ENCODE results near the gene TMEM151B. TPM values are rescaled to one million over a fixed set of nuclear protein-coding genes. Genes with fewer than 3 reads are reported as not detected.

Gene TMEM151B
- 0.06 TPM in 1 of 2 replicates, not detected in the other for total RNA-seq

DNA sequence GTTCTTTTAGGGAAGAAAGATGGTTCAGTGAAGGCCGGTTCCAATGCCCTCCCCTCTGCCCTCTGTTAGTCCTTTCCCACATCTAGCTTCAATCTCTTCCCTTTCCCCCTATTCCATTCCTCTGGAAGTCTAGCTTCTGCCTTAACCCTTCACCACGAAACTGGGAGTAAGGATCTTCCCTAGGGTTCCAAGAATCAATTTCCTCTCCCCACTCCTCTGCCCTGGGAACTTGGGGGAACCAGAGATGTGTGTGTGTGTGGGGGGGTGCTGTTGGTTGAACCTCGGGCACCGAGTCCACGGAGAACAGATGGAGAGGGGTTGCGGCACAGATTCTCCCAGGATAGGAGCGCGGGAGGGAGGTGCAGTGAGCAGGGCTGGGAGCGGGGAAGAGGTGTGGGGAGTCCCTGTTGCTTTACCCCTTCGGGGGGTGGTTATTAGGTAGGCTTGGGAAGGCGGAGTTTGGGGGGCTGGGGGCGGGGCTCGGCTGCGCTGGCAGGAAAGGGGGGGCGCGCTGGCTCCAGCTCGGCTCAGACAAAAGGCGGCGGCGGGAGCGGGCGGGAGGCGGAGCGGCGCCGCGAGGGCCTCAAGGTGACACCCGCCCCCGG lies at the start of gene TMEM151B:
TSS of gene TMEM151B (plus strand) at position 530 of the 605 bp plus-strand sequence. CDS start 293 bp downstream, outside the sequence.

DNA sequence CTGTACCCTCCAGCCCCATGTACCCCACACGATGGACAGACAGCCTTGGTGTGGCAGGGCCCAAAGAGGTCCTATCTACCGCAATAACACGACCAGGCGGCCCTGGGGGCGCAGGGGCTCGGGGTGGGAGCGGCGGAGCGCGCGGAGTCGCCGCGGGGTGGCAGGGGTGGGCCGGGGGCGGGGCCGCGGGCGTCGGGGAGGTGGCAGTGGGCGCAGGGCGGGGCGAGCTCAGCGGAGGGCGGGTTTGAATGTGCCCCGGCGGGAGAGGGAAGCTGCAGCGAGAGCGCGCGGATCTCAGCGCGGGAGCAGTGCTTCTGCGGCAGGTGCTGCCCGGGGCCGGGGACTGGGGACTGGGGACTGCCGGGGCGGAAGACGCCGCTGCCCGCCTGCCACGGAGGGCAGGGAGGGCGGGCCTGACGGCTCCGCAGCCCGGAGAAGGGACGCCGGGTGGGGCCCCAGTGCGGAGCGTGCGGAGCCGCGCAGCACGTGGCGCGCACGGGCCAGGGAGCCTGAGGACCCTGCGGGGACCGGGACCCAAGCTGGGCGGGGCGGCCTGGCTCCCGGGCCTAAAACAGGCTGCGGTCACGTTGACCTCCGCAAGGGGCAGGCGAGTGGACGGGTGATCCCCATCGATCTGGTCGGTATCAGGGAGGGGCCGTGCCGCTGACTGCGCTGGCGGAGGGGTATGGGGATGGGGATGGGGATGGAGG lies 46.8 kb upstream of the TMEM151B start, which contains the start of gene SLC29A1:
TSS of gene SLC29A1 (plus strand) at position 277 of the 710 bp plus-strand sequence. CDS start 3,719 bp downstream, outside the sequence.

DNA sequence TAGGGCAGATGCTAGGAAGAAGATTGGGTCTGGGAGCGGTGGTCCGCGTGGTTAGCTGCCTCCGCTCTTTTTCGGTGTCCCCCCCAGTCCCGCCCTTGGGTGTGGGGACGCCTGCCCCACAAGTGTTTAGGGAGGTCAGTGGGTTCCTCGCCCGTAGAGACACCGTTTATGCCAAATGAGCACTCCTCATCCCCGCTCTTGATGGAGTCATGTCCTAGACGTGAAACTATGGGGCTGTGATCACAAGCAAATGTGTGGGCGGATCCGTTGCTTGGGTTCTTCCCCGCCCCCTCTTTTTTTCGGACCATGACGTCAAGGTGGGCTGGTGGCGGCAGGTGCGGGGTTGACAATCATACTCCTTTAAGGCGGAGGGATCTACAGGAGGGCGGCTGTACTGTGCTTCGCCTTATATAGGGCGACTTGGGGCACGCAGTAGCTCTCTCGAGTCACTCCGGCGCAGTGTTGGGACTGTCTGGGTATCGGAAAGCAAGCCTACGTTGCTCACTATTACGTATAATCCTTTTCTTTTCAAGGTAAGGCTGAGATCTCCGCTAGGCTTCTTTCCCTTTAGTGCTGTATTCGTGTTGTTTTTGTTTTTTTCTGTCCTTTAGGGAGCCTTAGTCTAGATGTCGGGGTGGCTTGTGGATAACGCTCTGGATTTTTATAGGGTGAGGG lies 23.4 kb upstream of the TMEM151B start, which contains the start of gene HSP90AB1:
TSS of gene HSP90AB1 (plus strand) at position 439 of the 675 bp plus-strand sequence. CDS start 1,529 bp downstream, outside the sequence.

DNA sequence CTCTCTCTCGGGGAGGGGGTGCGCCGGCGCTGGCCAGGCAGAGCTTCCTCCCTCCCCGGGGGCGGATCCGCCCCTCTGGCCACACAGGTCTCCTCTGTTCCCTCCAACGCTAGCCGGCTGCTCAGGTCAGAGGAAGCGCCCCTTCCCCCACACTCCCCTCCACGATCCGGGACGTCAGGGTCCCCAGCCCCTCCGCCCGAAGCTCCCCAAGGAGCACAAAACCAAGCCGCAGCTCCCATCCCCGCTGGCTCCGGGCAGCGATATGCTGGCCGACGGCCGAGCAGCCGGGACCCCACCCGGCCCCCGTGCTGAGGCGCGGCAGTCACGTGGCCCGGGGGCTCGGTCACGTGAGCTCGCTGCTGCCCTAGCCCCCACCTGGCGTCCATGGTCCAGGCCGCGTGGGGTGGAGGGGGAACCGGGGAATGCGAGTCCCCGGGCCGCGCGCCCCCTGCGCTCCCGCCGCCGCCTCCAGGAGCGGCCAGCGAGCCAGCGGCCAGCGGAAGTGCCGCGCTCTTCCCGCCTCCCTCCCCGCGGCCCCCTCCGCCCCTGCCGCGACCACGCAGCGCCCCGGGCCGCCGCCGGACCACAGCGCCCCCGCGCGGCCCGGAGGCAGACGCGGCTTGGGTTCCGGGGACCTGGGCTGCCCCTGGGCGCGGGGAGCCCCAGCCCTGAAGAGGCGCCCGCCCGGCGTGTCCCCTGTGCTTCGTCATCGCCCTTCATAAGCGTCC lies 13.1 kb upstream of the TMEM151B start, which contains the start of gene SLC35B2:
TSS of gene SLC35B2 (minus strand) at position 504 of the 728 bp plus-strand sequence. CDS start at position 386, 118 bp downstream.

DNA sequence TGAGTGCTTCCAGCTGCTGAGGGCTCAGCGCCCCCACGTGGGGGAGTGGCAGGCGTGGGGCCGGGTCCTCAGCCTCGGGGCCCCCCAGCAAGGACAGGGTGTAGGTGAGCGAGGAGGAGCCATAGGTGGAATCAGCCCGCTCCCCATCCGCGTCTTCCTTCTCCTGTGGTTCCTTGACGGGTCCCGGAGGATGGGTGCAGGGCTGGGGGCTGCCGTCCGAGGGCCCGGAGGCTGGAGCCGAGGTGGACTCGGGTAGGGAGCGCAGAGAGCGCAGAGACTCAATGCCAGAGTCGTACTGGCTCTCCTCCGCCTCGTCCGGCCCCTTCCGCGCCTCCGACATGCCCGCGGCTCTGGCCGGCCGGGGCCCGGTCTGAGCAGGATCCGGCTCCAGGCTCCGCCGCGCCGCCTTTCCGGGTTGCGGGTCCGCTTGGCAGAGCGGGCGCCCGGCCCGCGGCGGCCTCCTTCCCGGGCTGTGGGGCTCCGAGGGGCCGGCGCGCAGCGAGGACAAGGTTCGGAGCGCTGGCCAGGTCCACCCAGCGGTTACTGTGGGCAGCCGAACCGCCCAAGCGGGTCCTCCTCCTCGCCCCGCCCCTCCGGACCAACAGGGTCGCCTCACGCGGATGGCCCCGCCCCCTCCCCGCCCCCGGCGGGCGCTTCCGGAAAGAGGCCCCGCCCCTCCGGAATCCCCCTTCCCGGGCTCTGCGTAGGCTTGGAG lies 5.1 kb upstream of the TMEM151B start, which contains the start of gene NFKBIE:
TSS of gene NFKBIE (minus strand) at position 545 of the 715 bp plus-strand sequence. CDS start at position 340, 205 bp downstream.

DNA sequence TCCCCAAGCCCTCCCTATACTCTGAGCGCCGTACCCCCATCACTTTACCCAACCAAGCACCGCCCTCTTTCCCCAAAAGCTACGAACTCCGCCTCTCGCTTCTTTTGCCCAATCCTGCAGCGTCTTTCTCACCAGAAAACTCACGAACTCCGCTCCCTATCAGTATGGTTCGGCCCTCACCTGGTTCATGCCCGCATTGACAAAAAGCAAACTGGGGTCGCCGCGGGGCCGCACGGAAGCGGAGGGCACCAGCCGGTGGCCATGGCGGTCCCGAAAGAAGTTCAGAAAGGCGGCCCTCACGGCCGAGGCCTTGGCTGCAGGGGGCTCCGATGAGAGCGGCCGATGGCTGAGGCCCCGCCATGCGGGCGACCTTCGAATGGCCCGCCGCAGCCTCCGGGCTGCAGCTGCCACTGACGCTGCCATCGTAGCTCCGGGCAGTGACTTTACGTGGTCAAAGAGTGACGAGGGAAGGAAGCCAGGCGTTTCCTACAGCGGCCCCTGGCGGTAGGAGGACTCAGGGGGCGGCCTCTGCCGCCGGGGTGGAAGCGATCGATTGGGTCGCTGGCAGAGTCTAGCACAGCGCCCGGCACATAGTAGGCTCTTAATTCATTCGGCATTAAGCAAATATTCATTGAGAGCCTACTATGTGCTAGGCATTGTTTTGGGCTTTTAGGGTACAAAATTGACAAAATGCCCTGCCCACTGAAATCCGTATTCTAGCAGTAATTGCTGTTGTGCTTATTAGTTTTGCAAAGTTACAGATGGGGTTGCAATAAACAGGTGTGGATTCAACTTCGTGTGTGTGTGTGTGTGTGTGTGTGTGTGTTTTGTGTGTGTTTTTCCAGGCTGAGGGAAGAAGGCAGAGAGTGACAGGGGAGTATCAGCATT lies 42.9 kb downstream of the TMEM151B start, which contains the start of gene AARS2:
TSS of gene AARS2 (minus strand) at position 447 of the 888 bp plus-strand sequence. CDS start at position 423, 24 bp downstream.

DNA sequence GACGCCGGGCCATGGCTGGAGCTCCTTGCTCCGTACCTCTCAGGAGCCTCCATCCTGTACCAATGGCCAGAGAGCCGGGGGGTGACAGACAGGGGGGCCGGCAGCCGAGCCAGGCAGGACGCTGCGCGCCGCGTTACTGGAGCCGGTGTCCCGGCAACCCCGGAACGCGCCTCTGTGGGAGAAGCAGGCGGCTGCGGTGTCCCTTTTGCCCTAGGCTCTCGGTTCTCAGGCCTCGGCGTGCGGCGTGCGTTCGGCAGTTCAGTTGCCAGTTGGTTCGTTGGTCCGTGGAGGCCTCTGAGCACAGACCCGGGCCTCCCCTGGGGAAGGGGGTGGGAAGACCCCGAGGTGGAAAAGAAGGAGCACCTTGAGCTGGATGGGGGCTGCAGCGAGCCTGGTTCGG lies 72.2 kb downstream of the TMEM151B start, which contains the start of gene SPATS1:
TSS of gene SPATS1 (plus strand) at position 162 of the 400 bp plus-strand sequence. CDS start 446 bp downstream, outside the sequence.

Other genes starting within 250 kb of the TMEM151B start
- gene MRPL14, start 143.0 kb upstream of the TMEM151B start, total RNA-seq, result 35.7 and 39.7 TPM in 2 replicates
- gene TMEM63B, start 142.9 kb upstream of the TMEM151B start, total RNA-seq, result 13.0 and 23.9 TPM in 2 replicates
- 0.12 and 0.34 TPM in 2 replicates for gene CAPN11, start 111.6 kb upstream of the TMEM151B start, total RNA-seq
- gene MYMX, start 53.5 kb upstream of the TMEM151B start, total RNA-seq, result not detected in 2 replicates
- 6.1 and 9.5 TPM in 2 replicates for gene SLC29A1, start 46.9 kb upstream of the TMEM151B start, total RNA-seq
- gene HSP90AB1, start 23.3 kb upstream of the TMEM151B start, total RNA-seq, result 553 and 563 TPM in 2 replicates
- gene SLC35B2, start 12.9 kb upstream of the TMEM151B start, total RNA-seq, result 38.7 and 42.3 TPM in 2 replicates
- 6.2 and 6.5 TPM in 2 replicates for gene NFKBIE, start 4.9 kb upstream of the TMEM151B start, total RNA-seq
- gene AARS2, start 42.9 kb downstream of the TMEM151B start, total RNA-seq, result 6.5 and 7.0 TPM in 2 replicates
- not detected in 2 replicates for gene SPATS1, start 72.2 kb downstream of the TMEM151B start, total RNA-seq
- 10.7 and 13.5 TPM in 2 replicates for gene CDC5L, start 117.3 kb downstream of the TMEM151B start, total RNA-seq

All from cardiac ventricle fibroblast (primary cell).